GM10266 (cell line): ENCODE data around the gene PTPRK.

Source experiments
- DNase-seq: peaks from one replicate; pipeline ENCODE4 v3.0.0; 2012; ENCODE audit errors: extremely low spot score
- TF ChIP-seq, protein P1 (sequence below): IDR thresholded peaks from 2 replicates; pipeline ENCODE4 v1.5.1; 2012; ENCODE audit warnings: mild to moderate bottlenecking, low read depth; ENCODE audit not compliant: control insufficient read depth, insufficient read depth; ENCODE audit errors: missing control alignments

PTPRK gene

DNA sequence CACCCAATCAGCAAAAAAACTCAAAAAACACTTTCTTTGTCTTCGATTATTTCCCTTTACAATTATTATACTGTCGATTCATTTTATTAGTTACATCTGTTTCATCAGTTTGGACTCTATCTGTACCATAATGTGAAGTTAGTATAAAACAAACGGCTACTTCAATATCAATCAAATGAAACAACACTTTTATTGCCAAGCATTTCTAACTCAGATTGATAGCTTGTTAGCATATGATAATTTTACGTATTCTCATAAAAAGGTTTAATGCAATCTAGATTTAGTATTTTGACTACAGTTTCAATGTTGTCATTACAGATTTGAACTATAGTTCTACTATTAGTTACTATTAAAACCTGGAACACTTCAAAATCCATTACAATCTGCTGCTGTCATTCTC, 149.3 kb downstream of the PTPRK start:
- no peak for DNase-seq
- TF ChIP-seq, protein P1, sequence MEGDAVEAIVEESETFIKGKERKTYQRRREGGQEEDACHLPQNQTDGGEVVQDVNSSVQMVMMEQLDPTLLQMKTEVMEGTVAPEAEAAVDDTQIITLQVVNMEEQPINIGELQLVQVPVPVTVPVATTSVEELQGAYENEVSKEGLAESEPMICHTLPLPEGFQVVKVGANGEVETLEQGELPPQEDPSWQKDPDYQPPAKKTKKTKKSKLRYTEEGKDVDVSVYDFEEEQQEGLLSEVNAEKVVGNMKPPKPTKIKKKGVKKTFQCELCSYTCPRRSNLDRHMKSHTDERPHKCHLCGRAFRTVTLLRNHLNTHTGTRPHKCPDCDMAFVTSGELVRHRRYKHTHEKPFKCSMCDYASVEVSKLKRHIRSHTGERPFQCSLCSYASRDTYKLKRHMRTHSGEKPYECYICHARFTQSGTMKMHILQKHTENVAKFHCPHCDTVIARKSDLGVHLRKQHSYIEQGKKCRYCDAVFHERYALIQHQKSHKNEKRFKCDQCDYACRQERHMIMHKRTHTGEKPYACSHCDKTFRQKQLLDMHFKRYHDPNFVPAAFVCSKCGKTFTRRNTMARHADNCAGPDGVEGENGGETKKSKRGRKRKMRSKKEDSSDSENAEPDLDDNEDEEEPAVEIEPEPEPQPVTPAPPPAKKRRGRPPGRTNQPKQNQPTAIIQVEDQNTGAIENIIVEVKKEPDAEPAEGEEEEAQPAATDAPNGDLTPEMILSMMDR, result no peak

DNA sequence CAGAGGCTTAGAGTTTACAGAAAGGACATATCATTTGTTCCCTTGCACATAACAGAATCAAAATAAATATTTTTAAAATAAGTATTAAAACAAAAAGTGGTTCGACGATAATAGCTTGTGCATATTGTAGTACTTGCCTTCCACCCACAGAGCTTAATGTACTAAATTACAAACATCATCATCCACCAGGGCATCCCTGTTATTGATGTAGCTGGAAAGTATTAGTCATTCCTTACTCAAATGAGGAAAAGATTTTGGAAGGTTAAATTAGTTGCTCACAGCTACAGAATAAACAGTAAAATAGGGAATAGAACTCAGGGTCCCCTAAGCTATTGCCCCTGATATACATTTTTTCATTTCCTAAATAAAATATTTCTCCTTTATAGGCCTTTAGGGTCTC, 150.3 kb downstream of the PTPRK start:
- TF ChIP-seq, protein P1, result no peak
- no peak for DNase-seq

DNA sequence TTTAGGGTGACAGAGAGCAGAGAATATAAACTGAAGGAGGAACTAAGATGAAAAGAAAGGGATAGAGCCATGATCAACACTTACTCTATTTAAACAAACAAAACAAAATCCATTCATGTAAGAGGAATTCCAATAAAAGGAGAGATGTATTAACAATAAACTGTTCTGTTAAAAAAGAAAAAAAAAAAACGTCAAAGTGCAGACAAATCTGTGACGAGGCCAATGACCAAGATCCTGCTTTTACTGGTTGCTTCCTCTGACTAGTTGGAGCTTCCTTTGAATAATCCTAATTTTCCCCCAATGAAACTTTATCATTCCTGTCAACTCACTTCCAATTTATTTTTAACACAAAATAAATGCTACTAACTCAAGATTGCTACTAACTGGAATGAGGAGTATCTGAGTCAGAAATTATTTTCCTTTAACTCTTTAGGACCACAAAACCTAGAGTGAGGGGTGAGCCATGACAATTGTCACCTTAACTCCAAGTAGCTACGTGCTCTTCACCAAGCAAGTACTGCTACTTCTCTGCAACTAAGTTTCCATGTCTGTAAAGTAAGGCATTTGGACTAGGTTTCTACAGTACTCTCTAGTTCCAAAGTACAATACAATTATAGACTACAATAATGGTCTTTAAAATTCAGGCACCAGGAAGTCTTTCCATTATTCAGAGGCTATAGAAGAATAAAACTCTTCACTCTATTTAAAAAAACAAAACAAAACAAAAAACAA, 152.0 kb downstream of the PTPRK start:
- no peak for DNase-seq
- TF ChIP-seq, protein P1, result no peak

DNA sequence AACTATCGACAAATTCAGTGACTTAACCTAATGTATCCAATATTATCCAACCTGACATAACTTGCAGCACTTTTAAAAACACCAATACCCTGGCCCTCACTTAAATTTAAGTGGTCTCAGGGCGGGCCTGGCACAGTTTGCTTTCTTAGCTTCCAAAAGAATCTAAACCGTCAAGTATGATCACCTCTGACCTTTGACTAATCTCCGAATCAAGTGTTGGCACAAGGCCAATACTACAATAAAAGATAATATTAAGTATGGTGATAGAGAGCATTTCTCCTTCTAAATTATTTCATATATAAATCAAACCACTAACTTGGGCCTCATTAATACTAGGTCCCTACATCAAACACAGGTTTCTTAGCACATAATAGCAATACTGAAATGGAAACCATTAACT, 153.0 kb downstream of the PTPRK start:
- TF ChIP-seq, protein P1, result no peak
- no peak for DNase-seq

- TF ChIP-seq, protein P1, result no peak
- DNase-seq, result no peak
Observed at GRCh38 chr6:128365520-128366160, 154.8 kb downstream of the PTPRK start.

GRCh38 chr6:128364766-128365519, 155.5 kb downstream of the PTPRK start:
- TF ChIP-seq, protein P1, result no peak
- no peak for DNase-seq

- TF ChIP-seq, protein P1, result no peak
- no peak for DNase-seq
Observed at GRCh38 chr6:128363020-128363813, 157.2 kb downstream of the PTPRK start.
